Fibroblast of skin of left quadriceps (primary cell): ENCODE results near the gene TRAPPC12.
"Not testable (repeated sequence)": the region's sequence is repeated elsewhere in the genome, so short reads cannot be mapped to it uniquely, and the experiment has no call there.

Source experiments
- DNase-seq, 2 experiments: peaks; one replicate each; pipeline ENCODE4 v3.0.0-alpha.2; 2013; ENCODE audit warnings: low read depth in 2 of 2

The TRAPPC12 gene

GRCh38 chr2:3454005-3454404 is 74.5 kb downstream of the TRAPPC12 start:
- not testable (repeated sequence) for DNase-seq

- no peak for DNase-seq
Observed at GRCh38 chr2:3454802-3455201, 75.3 kb downstream of the TRAPPC12 start.

GRCh38 chr2:3456125-3456524 is 76.6 kb downstream of the TRAPPC12 start:
- no peak for DNase-seq

- no peak for DNase-seq
Observed at GRCh38 chr2:3457524-3458395, 78.3 kb downstream of the TRAPPC12 start.

- DNase-seq = no peak
Observed at GRCh38 chr2:3458396-3459184, 79.1 kb downstream of the TRAPPC12 start.

- DNase-seq = no peak
Observed at GRCh38 chr2:3459185-3460015, 79.9 kb downstream of the TRAPPC12 start.

DNA sequence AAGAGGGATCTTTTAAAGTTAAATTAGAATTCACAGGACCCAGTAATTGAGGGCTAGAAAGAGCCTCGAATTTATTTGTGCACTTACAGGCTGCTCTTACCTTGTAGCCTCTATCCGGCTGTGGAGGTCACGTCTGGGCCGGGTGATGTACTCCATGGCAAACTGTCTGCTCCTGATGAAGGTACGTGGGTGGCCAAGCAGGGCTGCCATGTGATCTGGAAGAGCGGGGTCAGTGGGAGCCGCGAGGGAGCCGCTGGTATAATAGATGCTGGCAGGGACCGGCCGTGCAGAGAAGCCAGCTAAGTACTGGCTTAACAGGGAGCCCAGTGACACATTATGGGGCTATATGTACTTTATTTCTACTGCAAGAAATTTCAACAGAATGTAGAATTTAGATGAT is 80.7 kb downstream of the TRAPPC12 start:
- DNase-seq = no peak

- no peak for DNase-seq
Observed at GRCh38 chr2:3460831-3461800, 81.6 kb downstream of the TRAPPC12 start.

DNA sequence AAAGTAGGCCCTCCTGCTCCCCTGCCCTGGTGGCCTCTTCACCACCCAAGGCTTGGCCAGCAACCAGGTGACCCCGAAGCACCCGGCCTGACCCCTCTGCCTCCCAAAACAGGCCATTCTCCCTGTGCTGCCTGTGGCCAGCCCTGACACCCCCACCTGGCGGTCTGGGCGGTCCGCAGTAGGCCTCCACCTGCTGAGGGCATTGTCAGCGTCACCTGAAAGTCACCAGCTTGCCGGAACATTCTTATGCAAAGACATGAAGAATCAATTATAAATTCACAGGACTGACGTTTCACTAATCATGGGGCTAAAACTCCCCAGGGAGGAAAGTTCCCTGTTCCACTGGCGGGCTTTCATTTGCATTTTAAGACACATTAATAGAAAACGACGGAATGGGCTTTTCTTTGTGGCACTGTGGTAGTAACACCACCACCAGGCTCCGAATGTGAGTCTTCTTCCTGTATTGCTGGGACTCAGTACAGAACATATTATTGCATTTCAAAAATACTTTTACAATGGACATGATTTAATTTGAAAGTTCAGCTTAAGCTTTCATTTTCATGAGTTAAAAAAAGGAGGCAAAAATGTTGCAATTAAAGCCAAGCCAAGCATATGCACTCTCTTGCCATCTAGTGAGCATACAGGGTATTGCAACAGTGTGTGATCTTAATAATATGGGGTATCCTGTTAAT is 82.5 kb downstream of the TRAPPC12 start:
- peak in 1 of 2 experiments; percentile 48 for DNase-seq

DNA sequence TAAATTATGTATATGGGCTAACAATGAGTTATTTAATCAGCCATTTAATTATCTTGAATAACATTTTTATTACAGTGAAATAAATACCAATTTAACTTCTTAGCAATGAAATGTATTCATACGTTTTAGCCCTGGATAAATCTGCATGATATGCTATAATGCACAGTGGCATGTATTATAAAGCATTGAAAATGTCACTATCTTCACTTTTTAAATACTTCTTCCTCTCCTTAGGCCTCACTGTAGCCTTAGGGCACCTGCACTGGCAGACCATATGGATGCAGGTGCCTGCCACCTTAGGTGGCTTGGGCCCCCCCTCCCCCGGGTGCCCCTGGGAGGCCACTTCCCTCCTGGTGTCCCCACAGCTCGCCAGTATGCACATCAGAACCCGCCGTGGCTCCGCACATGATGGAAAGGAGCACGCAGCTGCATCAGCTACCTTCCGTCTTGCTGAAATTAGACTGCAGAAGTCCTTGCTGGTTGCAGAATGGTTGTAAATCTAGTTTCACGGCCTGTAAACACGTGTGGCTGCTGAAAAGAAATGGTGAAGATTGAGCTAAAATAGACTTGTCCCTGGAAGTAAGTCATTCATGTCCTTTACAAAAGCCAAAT is 83.1 kb downstream of the TRAPPC12 start:
- no peak for DNase-seq

GRCh38 chr2:3463186-3463835 is 83.8 kb downstream of the TRAPPC12 start:
- DNase-seq = no peak

- DNase-seq = no peak
Observed at GRCh38 chr2:3463944-3464343, 84.5 kb downstream of the TRAPPC12 start.

DNA sequence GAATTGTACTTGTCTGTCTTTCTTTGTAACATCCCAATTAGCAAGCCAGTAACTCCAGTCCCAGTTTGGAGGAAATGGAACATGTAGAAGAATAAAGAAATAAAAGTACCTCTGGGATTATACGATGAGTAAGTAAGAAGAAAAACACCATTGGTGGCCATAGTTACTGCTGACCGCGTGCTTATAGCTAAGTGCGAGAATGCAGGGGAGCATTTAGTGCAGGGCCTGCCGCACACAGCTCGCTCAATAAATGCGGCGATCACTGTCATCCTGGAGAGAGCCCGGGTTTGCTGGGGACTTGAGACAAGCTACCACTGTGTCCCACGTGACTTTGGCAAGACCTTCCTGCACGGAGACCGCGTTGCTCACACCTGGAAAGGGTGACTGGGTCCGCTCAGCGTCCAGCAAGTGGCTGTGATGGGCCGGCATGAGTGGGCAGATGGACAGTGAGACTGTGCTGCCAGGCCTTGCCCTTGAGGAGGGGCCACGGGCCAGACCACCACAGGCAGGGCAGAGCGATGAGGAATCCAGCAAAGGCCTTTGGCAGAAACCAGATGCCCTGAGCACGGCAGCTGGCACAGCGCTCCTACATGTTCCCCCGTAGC is 85.0 kb downstream of the TRAPPC12 start:
- no peak for DNase-seq

- no peak for DNase-seq
Observed at GRCh38 chr2:3465328-3465727, 85.8 kb downstream of the TRAPPC12 start.

DNA sequence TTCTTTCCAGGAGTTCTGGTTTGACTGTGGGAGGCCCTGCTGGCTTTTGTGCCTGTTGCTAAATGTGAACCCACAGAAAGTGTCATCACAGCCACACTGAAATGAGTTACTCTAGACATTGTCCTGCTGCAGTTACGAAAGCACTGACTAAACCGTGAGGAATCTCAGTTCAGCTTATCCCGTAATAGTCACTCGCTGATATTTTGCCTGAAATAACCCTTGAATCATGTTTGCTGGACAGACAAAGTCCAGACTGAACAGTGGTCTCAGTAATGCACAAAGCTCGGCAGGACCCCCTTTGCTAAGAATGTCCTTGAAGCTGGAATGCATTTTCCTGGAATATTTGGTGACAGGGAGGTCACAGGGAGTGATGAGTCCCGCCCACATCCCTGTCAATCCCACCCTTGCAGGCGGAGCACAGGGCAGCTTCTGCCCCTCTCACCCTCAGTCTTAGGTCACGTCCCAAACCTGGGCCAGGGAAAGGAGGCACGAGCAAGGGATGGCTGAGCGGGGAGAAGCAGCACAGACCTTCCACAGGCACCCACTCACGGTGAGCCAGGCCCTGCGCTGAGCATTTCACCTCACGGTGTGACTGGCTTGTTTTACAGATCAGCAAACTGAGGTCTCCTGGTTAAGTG is 86.5 kb downstream of the TRAPPC12 start:
- DNase-seq = peak; percentile 64 to 70

- no peak for DNase-seq
Observed at GRCh38 chr2:3466482-3466863, 87.0 kb downstream of the TRAPPC12 start.

DNA sequence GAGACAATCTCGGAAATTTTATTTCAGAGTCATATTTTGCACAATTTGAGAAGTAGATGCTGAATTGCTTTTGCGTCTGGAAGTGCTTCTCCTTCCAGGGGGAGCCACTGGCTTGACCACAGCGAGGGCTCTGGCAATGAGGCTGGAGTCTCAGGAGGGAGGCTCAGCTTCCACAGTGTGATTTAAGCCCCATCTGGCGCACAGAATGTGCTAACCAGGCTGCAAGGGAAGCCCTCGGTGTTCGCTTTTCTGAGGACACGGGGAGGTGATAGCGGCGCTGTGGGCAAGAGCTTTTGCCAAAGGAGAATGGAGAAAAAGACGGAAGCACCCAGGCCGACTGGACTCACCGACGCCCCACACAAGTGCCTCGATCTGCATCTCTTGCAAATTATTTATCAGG is 87.5 kb downstream of the TRAPPC12 start:
- no peak for DNase-seq

DNA sequence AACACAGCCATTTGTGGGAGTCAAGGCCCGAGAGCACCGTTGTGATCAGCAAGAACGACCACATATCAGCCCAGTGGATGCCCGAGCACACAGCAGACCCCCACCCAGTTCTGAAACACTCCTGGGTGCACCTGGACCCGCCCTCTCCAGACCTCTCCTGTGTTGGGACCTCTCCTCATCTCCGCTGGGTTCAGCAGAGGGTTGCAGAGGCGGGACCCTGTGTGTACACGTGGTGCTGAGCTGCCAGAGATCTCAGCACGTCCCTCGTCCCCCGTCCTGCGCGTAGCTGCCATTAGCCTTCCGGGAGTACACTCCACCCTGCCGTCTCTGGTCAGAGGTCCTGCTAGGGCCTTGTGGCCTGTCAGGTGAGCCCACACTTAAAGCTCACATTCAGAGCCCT is 88.2 kb downstream of the TRAPPC12 start:
- DNase-seq = no peak
